ENCODE measurements around the gene GKN2.

GKN2 gene

GRCh38 chr2:68992933-68993332 lies 40.2 kb upstream of the GKN2 start:
- Histone ChIP-seq H3K9me3 (replicated peaks; ENCODE audit: insufficient read depth, low read length) (no peaks in the 10 kb centered on the region), H2AFZ (ENCODE audit: low read length) (no peak overlapping the region), H3F3A (ENCODE audit: insufficient read depth, low read length) (no peaks in the 10 kb centered on the region), H3K9me2 (replicated peaks; ENCODE audit: insufficient read depth, low read length) (no peaks in the 10 kb centered on the region), H3K36me3 (replicated peaks; ENCODE audit: insufficient read depth, low read length) (no peaks in the 10 kb centered on the region), H3K4me1 (ENCODE audit: low read length) (no peaks in the 10 kb centered on the region), H3K4me2 (ENCODE audit: low read depth, low read length) (no peak overlapping the region), H4K20me1 (ENCODE audit: insufficient read depth, low read length) (no peaks in the 10 kb centered on the region), H3K9ac (ENCODE audit: low read length) (no peak overlapping the region), H3K27ac (ENCODE audit: low read length) (no peak overlapping the region), H3K79me2 (ENCODE audit: low read length) (no peaks in the 10 kb centered on the region), H3K27me3 (replicated peaks; ENCODE audit: insufficient read depth, low read length) (no peaks in the 10 kb centered on the region), H3K4me3 (ENCODE audit: low read length) (no peak overlapping the region)
- TF ChIP-seq EZH2 (optimal IDR thresholded peaks at IDR 0.05; ENCODE audit: low read depth, low read length), result no peak
- no peak for TF ChIP-seq EZH2phosphoT487 (IDR thresholded peaks at IDR 0.05; ENCODE audit: low read length)
- no peak for DNase-seq

GRCh38 chr2:68992341-68992740 lies 39.6 kb upstream of the GKN2 start:
- Histone ChIP-seq H3K79me2 (ENCODE audit: low read length) (no peaks in the 10 kb centered on the region), H3K4me2 (ENCODE audit: low read depth, low read length) (no peak overlapping the region), H3K27me3 (replicated peaks; ENCODE audit: insufficient read depth, low read length) (no peaks in the 10 kb centered on the region), H2AFZ (ENCODE audit: low read length) (no peak overlapping the region), H3K4me1 (ENCODE audit: low read length) (no peaks in the 10 kb centered on the region), H3K4me3 (ENCODE audit: low read length) (no peak overlapping the region), H3K9me2 (replicated peaks; ENCODE audit: insufficient read depth, low read length) (no peaks in the 10 kb centered on the region), H3K9ac (ENCODE audit: low read length) (no peak overlapping the region), H4K20me1 (ENCODE audit: insufficient read depth, low read length) (no peaks in the 10 kb centered on the region), H3K9me3 (replicated peaks; ENCODE audit: insufficient read depth, low read length) (no peaks in the 10 kb centered on the region), H3K36me3 (replicated peaks; ENCODE audit: insufficient read depth, low read length) (no peaks in the 10 kb centered on the region), H3F3A (ENCODE audit: insufficient read depth, low read length) (no peaks in the 10 kb centered on the region), H3K27ac (ENCODE audit: low read length) (no peak overlapping the region)
- no peak for TF ChIP-seq EZH2phosphoT487 (IDR thresholded peaks at IDR 0.05; ENCODE audit: low read length)
- no peak for TF ChIP-seq EZH2 (optimal IDR thresholded peaks at IDR 0.05; ENCODE audit: low read depth, low read length)
- no peak for TF ChIP-seq CTCF (IDR thresholded peaks at IDR 0.05; ENCODE audit: low read length)
- no peak for DNase-seq

- no peak overlapping the region for H3K4me3 ChIP-seq (ENCODE audit: low read length)
- no peaks in the 10 kb centered on the region for H3K9me2 ChIP-seq (replicated peaks; ENCODE audit: insufficient read depth, low read length)
- H3K4me2 ChIP-seq (ENCODE audit: low read depth, low read length), result no peak overlapping the region
- no peaks in the 10 kb centered on the region for H4K20me1 ChIP-seq (ENCODE audit: insufficient read depth, low read length)
- no peaks in the 10 kb centered on the region for H3K36me3 ChIP-seq (replicated peaks; ENCODE audit: insufficient read depth, low read length)
- H3K27me3 ChIP-seq (replicated peaks; ENCODE audit: insufficient read depth, low read length), result no peaks in the 10 kb centered on the region
- H3F3A ChIP-seq (ENCODE audit: insufficient read depth, low read length), result no peaks in the 10 kb centered on the region
- H2AFZ ChIP-seq (ENCODE audit: low read length), result no peak overlapping the region
- TF ChIP-seq CTCF (IDR thresholded peaks at IDR 0.05; ENCODE audit: low read length) (no peak), EZH2phosphoT487 (IDR thresholded peaks at IDR 0.05; ENCODE audit: low read length) (no peak), EZH2 (optimal IDR thresholded peaks at IDR 0.05; ENCODE audit: low read depth, low read length) (no peak)
- H3K9ac ChIP-seq (ENCODE audit: low read length), result no peak overlapping the region
- H3K9me3 ChIP-seq (replicated peaks; ENCODE audit: insufficient read depth, low read length), result no peaks in the 10 kb centered on the region
- no peak for DNase-seq
- H3K27ac ChIP-seq (ENCODE audit: low read length), result no peak overlapping the region
- H3K4me1 ChIP-seq (ENCODE audit: low read length), result no peaks in the 10 kb centered on the region
- H3K79me2 ChIP-seq (ENCODE audit: low read length), result no peaks in the 10 kb centered on the region
Observed at GRCh38 chr2:68989035-68989434, 36.3 kb upstream of the GKN2 start.

- Histone ChIP-seq H3K4me2 (ENCODE audit: low read depth, low read length) (no peak overlapping the region), H3F3A (ENCODE audit: insufficient read depth, low read length) (no peaks in the 10 kb centered on the region), H3K36me3 (replicated peaks; ENCODE audit: insufficient read depth, low read length) (no peaks in the 10 kb centered on the region), H3K9me2 (replicated peaks; ENCODE audit: insufficient read depth, low read length) (no peaks in the 10 kb centered on the region), H3K9me3 (replicated peaks; ENCODE audit: insufficient read depth, low read length) (no peaks in the 10 kb centered on the region), H3K4me1 (ENCODE audit: low read length) (no peaks in the 10 kb centered on the region), H2AFZ (ENCODE audit: low read length) (no peak overlapping the region), H4K20me1 (ENCODE audit: insufficient read depth, low read length) (no peaks in the 10 kb centered on the region), H3K27me3 (replicated peaks; ENCODE audit: insufficient read depth, low read length) (no peaks in the 10 kb centered on the region), H3K4me3 (ENCODE audit: low read length) (no peak overlapping the region), H3K27ac (ENCODE audit: low read length) (no peak overlapping the region), H3K79me2 (ENCODE audit: low read length) (no peaks in the 10 kb centered on the region), H3K9ac (ENCODE audit: low read length) (no peak overlapping the region)
- TF ChIP-seq EZH2 (optimal IDR thresholded peaks at IDR 0.05; ENCODE audit: low read depth, low read length) (no peak), CTCF (IDR thresholded peaks at IDR 0.05; ENCODE audit: low read length) (no peak), EZH2phosphoT487 (IDR thresholded peaks at IDR 0.05; ENCODE audit: low read length) (no peak)
- DNase-seq, result no peak
Observed at GRCh38 chr2:68987021-68987503, 34.4 kb upstream of the GKN2 start.
